NCI-H1436 (cell line): ENCODE results near the gene KLHL25.

Source experiments
- DNase-seq: peaks from one replicate; lab custom pipeline; 2025; lab: John Stamatoyannopoulos, UW

KLHL25 gene

GRCh38 chr15:85777250-85778106, 17.2 kb downstream of the KLHL25 start:
- DNase-seq, result no peak

- no peak for DNase-seq
These were observed 20.8 kb downstream of the KLHL25 start for GRCh38 chr15:85773970-85774369.

GRCh38 chr15:85773249-85773648, 21.5 kb downstream of the KLHL25 start:
- DNase-seq, result no peak

- no peak for DNase-seq
These were observed 22.1 kb downstream of the KLHL25 start for GRCh38 chr15:85772668-85773067.

GRCh38 chr15:85771781-85772445, 22.8 kb downstream of the KLHL25 start:
- DNase-seq, result no peak

GRCh38 chr15:85771271-85771670, 23.5 kb downstream of the KLHL25 start:
- no peak for DNase-seq

- DNase-seq, result no peak
These were observed 24.4 kb downstream of the KLHL25 start for GRCh38 chr15:85770096-85771041.

GRCh38 chr15:85769182-85769900, 25.4 kb downstream of the KLHL25 start:
- DNase-seq, result no peak

- DNase-seq, result no peak
These were observed 26.0 kb downstream of the KLHL25 start for GRCh38 chr15:85768595-85769168.

- no peak for DNase-seq
These were observed 26.8 kb downstream of the KLHL25 start for GRCh38 chr15:85767785-85768529.

- DNase-seq, result no peak
These were observed 28.5 kb downstream of the KLHL25 start for GRCh38 chr15:85766001-85766831.

GRCh38 chr15:85764649-85765277, 30.0 kb downstream of the KLHL25 start:
- DNase-seq, result no peak

- DNase-seq, result no peak
These were observed 30.8 kb downstream of the KLHL25 start for GRCh38 chr15:85763673-85764633.

GRCh38 chr15:85763157-85763556, 31.6 kb downstream of the KLHL25 start:
- no peak for DNase-seq

GRCh38 chr15:85762756-85763127, 32.0 kb downstream of the KLHL25 start:
- DNase-seq, result no peak

- no peak for DNase-seq
These were observed 32.5 kb downstream of the KLHL25 start for GRCh38 chr15:85762039-85762755.

- DNase-seq, result no peak
These were observed 33.1 kb downstream of the KLHL25 start for GRCh38 chr15:85761635-85762034.
